Measurements from ENCODE around the gene HOXA5.

Gene HOXA5

GRCh38 chr7:27170426-27171324 lies 27.2 kb upstream of the HOXA5 start:
- no peak for DNase-seq

GRCh38 chr7:27169658-27170425 lies 26.4 kb upstream of the HOXA5 start:
- no peak for DNase-seq

GRCh38 chr7:27168265-27168947 lies 24.9 kb upstream of the HOXA5 start:
- peak; percentile 49 for DNase-seq

- DNase-seq = no peak
Observed at GRCh38 chr7:27167916-27168264, 24.4 kb upstream of the HOXA5 start.

DNA sequence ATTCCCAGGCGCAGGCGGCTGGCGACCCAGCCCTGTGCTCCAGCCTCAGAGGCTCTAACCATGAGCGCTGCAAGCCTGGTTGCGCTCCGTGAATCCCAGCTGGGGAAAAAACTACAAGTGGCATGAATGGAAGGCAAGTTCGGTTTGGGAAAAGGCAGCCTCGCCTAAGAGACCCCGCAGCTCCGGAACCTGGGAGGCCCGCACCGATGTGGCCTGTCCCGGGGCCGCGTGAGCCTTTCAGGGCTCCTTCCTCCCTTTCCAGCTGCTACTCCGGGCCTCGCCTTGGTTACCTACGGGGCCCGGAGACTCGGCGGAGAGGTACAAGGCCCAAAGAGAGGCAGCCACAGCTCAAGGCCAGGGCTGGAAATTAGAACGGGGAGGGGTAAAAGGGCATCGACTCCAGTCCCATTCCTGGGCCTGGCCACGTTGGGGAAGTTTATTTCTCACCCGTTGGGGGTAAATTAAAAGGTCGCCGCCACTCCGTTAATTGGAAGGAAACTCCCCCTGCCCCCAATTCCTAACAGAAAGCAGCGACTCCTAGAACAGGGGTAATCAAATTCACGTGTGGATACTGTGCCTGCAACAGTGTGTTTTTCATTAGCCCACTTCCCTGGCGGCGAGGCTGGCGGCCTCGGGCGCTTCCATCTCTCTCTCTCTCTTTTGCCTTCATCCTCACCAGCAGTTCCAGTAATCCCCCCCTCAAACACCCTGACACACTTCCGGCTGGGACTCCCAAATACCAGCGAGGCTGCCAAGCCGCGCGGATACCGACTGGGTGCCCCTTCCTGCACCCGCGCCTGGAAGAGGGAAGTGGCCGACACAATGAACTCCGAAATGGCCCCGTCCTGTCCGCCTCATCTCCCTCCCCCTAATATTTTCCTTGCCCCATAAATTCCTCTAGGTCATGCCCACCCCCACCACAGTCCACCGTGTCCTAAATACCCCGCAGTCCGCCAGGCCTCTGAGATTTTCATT lies 23.3 kb upstream of the HOXA5 start:
- peak; percentile 66 for DNase-seq

- no peak for DNase-seq
Observed at GRCh38 chr7:27165996-27166530, 22.6 kb upstream of the HOXA5 start.

GRCh38 chr7:27165089-27165995 lies 21.9 kb upstream of the HOXA5 start, which contains the start of gene HOXA9:
Gene HOXA9, minus strand, starts transcription at chr7:27165537. Its CDS starts 80 bp downstream, at chr7:27165457.
- DNase-seq = peak; percentile 84

DNA sequence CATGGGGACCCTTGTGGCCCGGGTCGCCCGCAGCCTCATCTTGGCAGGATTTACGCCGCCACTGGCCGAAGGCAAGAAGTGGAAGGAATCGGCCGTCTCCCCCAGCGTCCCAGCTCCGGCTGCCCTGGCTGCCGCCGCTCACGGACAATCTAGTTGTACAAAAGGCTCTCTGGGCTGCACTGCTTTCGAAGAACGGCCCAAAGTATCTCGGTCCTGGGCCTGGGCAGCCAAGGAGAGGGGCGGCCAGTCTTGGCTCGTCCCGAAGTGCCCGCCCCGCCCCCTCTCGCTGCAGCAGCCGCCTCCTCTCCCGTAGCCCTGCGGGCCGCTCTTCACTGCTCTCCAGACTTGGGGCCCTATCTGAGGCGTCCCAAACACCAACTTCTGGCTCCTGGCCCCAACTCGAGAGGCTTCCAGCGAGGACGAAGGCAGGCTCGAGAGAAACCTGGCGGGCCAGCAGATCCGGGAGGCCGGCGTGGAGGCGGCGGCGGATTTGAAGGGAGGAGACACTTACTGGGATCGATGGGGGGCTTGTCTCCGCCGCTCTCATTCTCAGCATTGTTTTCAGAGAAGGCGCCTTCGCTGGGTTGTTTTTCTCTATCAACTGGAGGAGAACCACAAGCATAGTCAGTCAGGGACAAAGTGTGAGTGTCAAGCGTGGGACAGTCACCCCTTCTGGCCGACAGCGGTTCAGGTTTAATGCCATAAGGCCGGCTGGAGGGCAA lies 21.0 kb upstream of the HOXA5 start:
- DNase-seq = no peak

DNA sequence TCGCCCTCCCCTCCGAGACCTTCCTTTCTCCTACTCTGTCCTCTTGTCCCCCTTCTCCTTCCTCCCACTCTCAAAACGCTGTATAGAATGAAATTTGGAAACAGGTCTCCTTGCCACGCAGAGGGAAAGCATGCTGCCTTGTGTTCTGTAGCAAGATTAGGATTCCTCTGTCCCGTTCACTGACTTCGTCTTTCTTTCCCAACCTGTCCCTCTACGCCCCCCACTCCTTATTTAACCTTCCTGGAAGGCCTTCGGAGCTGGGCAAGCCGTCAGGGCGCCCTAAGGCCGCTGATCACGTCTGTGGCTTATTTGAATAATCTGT lies 20.5 kb upstream of the HOXA5 start:
- no peak for DNase-seq

DNA sequence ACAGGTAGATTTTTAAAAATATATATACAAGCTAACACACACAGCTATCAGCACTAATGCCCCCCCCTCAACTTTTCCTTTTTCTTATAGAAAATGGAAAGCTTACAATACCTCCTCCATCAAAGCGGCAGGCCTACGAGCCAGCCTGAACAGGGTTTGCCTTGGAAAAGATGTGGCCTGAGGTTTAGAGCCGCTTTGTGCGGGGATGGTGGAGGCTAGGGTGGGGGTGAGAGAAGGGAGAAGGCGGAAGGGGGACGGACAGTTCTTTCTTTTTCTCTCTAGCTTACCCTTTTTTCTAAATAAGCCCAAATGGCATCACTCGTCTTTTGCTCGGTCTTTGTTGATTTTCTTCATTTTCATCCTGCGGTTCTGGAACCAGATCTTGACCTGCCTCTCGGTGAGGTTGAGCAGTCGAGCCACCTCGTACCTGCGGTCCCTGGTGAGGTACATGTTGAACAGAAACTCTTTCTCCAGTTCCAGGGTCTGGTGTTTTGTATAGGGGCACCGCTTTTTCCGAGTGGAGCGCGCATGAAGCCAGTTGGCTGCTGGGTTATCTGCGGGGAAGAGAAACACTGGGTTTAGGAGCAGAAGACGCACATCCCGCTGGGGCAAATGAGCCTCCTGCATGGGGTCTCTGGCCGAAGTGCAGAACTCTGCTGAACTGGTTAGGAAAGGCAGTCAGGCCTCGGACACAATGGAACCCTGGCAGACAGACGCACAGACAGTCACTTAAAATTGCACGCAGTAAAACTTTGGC lies 20.0 kb upstream of the HOXA5 start:
- DNase-seq = no peak

DNA sequence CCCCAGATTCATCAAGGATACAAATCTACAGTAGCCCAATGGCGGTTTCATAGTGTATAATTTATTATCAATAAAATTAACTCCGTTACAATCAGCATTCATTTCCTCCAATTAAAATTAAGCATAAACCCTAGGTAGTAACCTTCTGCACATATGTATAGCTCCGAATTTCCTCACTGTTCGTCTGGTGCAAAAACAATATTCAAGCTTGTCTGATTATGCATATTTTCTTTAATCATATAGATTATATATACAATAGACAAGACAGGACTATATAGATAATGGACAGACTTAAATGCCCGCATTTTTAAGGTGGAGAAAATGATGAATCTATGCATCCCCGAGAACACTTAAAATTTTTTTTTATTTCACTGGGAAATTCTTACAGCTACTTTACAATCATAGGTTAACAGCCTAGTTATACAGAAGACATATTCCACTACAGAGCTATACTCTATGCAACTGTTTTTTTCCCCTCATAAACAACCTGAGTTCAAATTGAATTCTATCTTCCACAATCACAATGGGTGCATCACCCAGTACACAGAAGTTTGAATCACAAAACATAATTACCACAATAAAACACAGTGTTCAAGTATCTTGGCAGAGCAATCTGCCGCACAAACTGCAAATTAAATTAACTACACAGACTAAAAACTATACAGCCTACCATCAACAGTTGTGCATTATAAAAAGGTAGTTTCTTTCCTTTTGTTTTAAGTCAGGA lies 19.2 kb upstream of the HOXA5 start:
- no peak for DNase-seq

- no peak for DNase-seq
Observed at GRCh38 chr7:27161721-27162560, 18.5 kb upstream of the HOXA5 start.

- peak; percentile 79 for DNase-seq
Observed at GRCh38 chr7:27161214-27161720, 17.8 kb upstream of the HOXA5 start.

DNA sequence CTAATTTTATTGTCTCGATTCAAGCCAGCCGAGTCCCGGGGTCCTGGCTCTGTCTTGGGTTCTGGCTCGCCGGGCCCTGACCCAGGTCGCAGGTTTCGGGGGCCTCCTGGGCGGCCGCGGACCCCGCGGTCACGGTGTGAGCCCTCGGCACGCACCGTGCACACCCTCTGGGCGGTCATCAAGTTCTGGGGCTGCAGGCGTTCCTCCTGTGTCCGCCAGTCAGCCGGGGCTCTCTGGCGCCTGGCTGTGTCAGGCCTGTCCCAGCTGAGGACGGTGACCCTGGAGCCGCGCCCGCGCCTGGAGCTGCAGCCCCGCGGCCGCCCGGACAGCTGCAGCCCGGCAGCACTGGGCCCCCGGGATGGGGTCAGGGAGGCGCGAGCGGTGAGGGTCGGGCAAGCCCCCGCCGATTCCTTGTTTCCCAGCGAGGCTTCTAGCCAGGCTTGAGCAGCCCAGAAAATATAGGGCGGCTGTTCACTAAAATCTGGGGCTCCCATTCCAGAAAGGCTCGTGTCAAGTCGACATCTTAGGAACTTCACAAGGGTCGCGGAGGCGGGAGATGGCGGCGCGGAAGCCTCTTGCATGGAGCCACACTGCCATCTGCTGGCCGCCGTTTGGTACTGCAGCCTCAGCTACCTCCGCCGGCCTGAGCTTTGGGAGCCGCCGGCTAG lies 17.2 kb upstream of the HOXA5 start:
- DNase-seq = peak; percentile 70

GRCh38 chr7:27160145-27160545 lies 16.7 kb upstream of the HOXA5 start:
- DNase-seq = no peak

DNA sequence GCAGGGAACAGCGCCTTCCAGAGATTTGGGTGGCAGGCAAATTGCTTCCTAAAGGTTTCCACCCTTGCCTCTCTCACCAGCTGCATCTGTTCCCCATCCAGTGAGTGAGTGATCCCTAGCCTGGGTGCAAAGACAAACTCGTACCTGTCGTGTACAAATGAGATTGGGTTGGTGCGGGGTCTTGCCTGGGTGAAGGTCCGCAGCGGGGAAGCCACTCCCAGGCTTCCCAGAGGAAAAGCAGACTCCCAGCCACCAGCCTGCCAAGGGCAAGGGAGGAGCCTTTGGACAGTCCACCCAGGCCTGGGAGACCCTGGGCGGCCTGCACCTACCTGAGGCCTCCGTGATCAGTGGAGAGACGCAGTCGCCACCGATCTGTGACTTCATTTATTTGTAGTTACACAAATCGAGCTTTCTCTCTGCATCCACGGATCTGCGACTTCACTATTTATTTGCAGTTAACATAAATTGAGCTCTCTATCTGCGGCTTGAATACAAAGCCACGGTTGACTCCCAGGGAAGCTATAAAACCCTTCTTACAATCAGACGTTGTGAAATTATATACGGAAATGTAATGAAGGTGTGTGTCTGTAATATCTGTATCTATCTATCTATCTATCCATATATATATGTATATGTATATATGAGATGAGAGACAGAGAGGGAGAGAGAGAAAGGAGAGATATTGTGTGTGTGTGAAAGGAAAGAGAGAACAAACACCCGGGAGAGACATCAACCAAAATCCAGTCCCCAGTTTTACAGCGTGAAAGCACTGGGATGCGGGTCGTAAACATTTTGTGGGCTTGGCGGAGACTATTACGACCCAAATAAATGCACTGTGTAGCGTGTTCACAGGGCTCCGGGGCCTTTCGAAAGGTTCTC lies 16.0 kb upstream of the HOXA5 start:
- DNase-seq = no peak

Measured in MV-4-11 (cell line).